Measurements from ENCODE around the gene ACO1.

ACO1 gene

GRCh38 chr9:32502464-32502863 lies 118.0 kb downstream of the ACO1 start:
- DNase-seq = no peak

DNA sequence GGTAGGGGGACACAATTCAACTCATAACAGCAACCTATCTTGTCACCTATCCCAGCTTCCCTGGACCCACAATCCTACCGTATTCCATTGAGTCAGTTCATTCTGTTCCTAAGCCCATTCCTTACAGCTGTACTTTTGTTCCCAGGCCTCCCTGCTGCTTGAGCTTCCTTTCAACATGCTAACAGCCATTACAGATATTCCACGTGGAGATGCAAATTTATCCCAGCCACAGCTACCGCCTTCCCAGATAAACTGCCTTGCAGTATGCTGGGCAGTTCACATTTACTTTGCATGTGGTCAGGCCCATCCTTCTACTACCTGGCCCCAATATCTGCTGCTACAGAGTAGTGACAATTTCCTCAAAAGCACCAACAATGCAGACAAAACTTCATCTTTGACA lies 118.6 kb downstream of the ACO1 start:
- DNase-seq = no peak

All from NCI-H1694 treated with DMSO at 0.1 percent for 48 hours (cell line).